Parathyroid adenoma (tissue), 2 donors: ENCODE data around the gene BHLHA15.

Experiments
- H2AFZ ChIP-seq: fragments of 300-600 bp; sonication (generic); one replicate; pipeline ENCODE4 v1.7.0; 2017; ENCODE audit warnings: antibody characterized with exemption, mild to moderate bottlenecking
- H3K27ac ChIP-seq: fragments of 300-600 bp; sonication (generic); one replicate; pipeline ENCODE4 v1.7.0; 2017
- H3K27me3 ChIP-seq: fragments of 300-600 bp; sonication (generic); one replicate; pipeline ENCODE4 v1.7.0; 2017; ENCODE audit warnings: low read length; ENCODE audit not compliant: control insufficient read depth, insufficient read depth
- H3K36me3 ChIP-seq: fragments of 300-600 bp; sonication (generic); one replicate; pipeline ENCODE4 v1.7.0; 2017; ENCODE audit warnings: low read length; ENCODE audit not compliant: control insufficient read depth, insufficient read depth
- H3K4me1 ChIP-seq: fragments of 300-600 bp; sonication (generic); one replicate; pipeline ENCODE4 v1.7.0; 2017; ENCODE audit warnings: control low read depth
- H3K4me2 ChIP-seq: fragments of 300-600 bp; sonication (generic); one replicate; pipeline ENCODE4 v1.7.0; 2017; ENCODE audit warnings: low read length
- H3K4me3 ChIP-seq: fragments of 300-600 bp; sonication (generic); one replicate; pipeline ENCODE4 v1.7.0; 2017; ENCODE audit warnings: low read depth, low read length
- H3K79me2 ChIP-seq: fragments of 300-600 bp; sonication (generic); one replicate; pipeline ENCODE4 v1.7.0; 2017; ENCODE audit warnings: control low read depth
- H3K9ac ChIP-seq: fragments of 300-600 bp; sonication (generic); one replicate; pipeline ENCODE4 v1.7.0; 2017; ENCODE audit warnings: mild to moderate bottlenecking
- H3K9me3 ChIP-seq: fragments of 300-600 bp; sonication (generic); one replicate; pipeline ENCODE4 v1.7.0; 2017; ENCODE audit warnings: low read length; ENCODE audit not compliant: control insufficient read depth
- CTCF ChIP-seq: fragments of 300-600 bp; sonication (generic); IDR thresholded peaks from one replicate; pipeline ENCODE4 v1.7.0; 2017; ENCODE audit warnings: antibody characterized with exemption, mild to moderate bottlenecking
- donor health status: primary hyperparathyroidism.

The BHLHA15 gene

GRCh38 chr7:98211221-98211675 is at the start of gene BHLHA15:
Gene BHLHA15, plus strand, starts transcription at chr7:98211439. Its CDS starts 871 bp downstream, at chr7:98212310.
- no peak for TF ChIP-seq CTCF
- no peaks in the 10 kb centered on the region for H3K27me3 ChIP-seq
- H3K27ac ChIP-seq: no peak within 1 kb of the TSS
- H3K4me1 ChIP-seq: no peaks in the 10 kb centered on the region
- H3K79me2 ChIP-seq: no peaks in the 10 kb centered on the region
- H3K36me3 ChIP-seq: no peaks in the 10 kb centered on the region
- no peaks in the 10 kb centered on the region for H3K9me3 ChIP-seq
- H3K9ac ChIP-seq: no peak within 1 kb of the TSS
- H2AFZ ChIP-seq: peak within 1 kb of the TSS; percentile 64
- no peak within 1 kb of the TSS for H3K4me3 ChIP-seq
- no peak within 1 kb of the TSS for H3K4me2 ChIP-seq

- Histone ChIP-seq H3K9me3 (no peaks in the 10 kb centered on the region), H3K27ac (no peak overlapping the region), H3K79me2 (peaks cover 5% of the 10 kb centered on the region), H3K9ac (no peak overlapping the region), H2AFZ (no peak overlapping the region), H3K4me1 (peaks cover 15% of the 10 kb centered on the region), H3K4me2 (no peak overlapping the region), H3K36me3 (no peaks in the 10 kb centered on the region), H3K4me3 (no peak overlapping the region), H3K27me3 (no peaks in the 10 kb centered on the region)
- TF ChIP-seq CTCF: no peak
These were observed 48.5 kb upstream of the BHLHA15 start for GRCh38 chr7:98162758-98163157.

GRCh38 chr7:98163269-98163668 is 48.0 kb upstream of the BHLHA15 start:
- Histone ChIP-seq H3K4me2 (no peak overlapping the region), H3K36me3 (no peaks in the 10 kb centered on the region), H3K9ac (no peak overlapping the region), H3K79me2 (peaks cover 5% of the 10 kb centered on the region), H3K27ac (no peak overlapping the region), H3K4me3 (no peak overlapping the region), H2AFZ (no peak overlapping the region), H3K9me3 (no peaks in the 10 kb centered on the region), H3K4me1 (peaks cover 15% of the 10 kb centered on the region), H3K27me3 (no peaks in the 10 kb centered on the region)
- no peak for TF ChIP-seq CTCF

DNA sequence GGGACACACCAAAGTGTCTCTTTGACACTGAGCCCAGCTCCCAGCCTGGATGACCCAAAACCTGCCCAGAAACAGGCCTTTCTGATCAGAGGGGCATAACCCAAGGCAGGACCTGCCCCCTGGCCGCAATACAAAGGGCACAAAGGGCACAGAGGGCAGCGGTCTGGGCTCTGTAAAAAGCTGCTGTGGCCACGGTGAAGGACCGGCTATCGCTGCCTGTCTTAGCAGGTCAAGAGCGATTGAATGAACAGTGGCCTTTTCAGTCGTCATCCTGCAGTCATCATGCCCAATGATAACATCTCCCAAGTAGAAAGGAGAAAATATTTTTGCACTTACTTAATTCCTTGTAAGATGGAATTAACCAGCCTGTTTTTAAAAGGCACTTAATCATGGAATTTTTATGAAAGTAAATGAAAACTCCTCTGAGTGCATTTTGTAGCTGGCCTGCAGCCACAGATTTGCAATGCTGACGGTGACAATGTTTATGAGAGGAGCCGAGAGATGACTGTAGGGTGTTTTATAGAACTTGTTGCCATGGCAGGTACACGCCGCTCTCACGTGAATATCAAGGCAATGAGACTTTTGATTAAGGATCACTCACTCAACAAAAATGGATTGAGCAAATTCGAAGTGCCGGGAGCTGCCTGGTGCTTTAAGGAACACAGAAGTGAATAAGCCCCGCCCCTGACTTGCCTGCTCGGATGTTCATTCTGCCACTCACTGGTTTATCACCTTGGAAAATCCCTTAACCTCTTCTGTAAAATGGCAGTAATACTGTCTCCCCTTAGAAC is 47.3 kb upstream of the BHLHA15 start:
- Histone ChIP-seq H3K36me3 (no peaks in the 10 kb centered on the region), H3K4me2 (peak overlapping the region; percentile 37), H3K27ac (peak overlapping the region; percentile 9), H2AFZ (peak overlapping the region; percentile 16), H3K79me2 (peaks cover 5% of the 10 kb centered on the region), H3K27me3 (no peaks in the 10 kb centered on the region), H3K4me1 (peaks cover 15% of the 10 kb centered on the region), H3K9ac (no peak overlapping the region), H3K4me3 (no peak overlapping the region), H3K9me3 (no peaks in the 10 kb centered on the region)
- no peak for TF ChIP-seq CTCF
